A549 (cell line): ENCODE data around the gene ZNF862.

Experiments used
- BHLHE40 ChIP-seq: IDR thresholded peaks from 2 replicates; pipeline ENCODE4 v1.6.1; 2012; ENCODE audit warnings: low read depth, low read length, inconsistent platforms
- CHD2 ChIP-seq: fragments of 150-350 bp; IDR thresholded peaks from 2 replicates; pipeline ENCODE4 v1.6.1; 2014; ENCODE audit warnings: low read length; ENCODE audit not compliant: partially characterized antibody
- CTCF ChIP-seq: fragments of >200 bp; sonication (Bioruptor Twin); formaldehyde crosslinking; IDR thresholded peaks from 3 replicates; pipeline ENCODE4 v1.5.1; 2016
- EP300 ChIP-seq, 2 experiments: fragments of >200 bp; sonication (Bioruptor Twin); formaldehyde crosslinking; IDR thresholded peaks; 2 replicates in 1 of 2; 3 replicates in 1 of 2; pipeline ENCODE4 v1.6.1; 2016 to 2017
- MAFK ChIP-seq: fragments of 450-650 bp; IDR thresholded peaks from 2 replicates; pipeline ENCODE4 v1.6.1; 2014; ENCODE audit not compliant: partially characterized antibody
- POLR2A ChIP-seq: IDR thresholded peaks from 2 replicates; pipeline ENCODE4 v1.6.1; 2012; ENCODE audit warnings: mild to moderate bottlenecking, low read length
- RAD21 ChIP-seq, 2 experiments: fragments of >200 bp in 1 of 2; sonication (Bioruptor Twin) in 1 of 2; formaldehyde crosslinking in 1 of 2; IDR thresholded peaks in 1 of 2; conservative IDR thresholded peaks in 1 of 2; 2 replicates in 1 of 2; 3 replicates in 1 of 2; pipeline ENCODE4 v1.6.1; 2012 to 2018; ENCODE audit warnings: inconsistent platforms in 1 of 2
- REST ChIP-seq: fragments of 200-600 bp; sonication (generic); IDR thresholded peaks from 2 replicates; pipeline ENCODE4 v1.6.1; 2016; ENCODE audit warnings: antibody characterized with exemption, mild to moderate bottlenecking, moderate library complexity

GRCh38 chr7:149819141-149819960 is 18.8 kb upstream of the ZNF862 start:
- TF ChIP-seq RAD21 (conservative IDR thresholded peaks at IDR 0.05 in 1 of 2, IDR thresholded peaks at IDR 0.05 in 1 of 2) (no peak), POLR2A (no peak), EP300 (IDR thresholded peaks at IDR 0.05) (no peak), CTCF (no peak), BHLHE40 (no peak), CHD2 (no peak), MAFK (no peak), REST (no peak)
